HG03039 (cell line): ENCODE data around the gene SIAE.

Experiments
- ATAC-seq: cut with Tn5 transposase; IDR thresholded peaks from one replicate; pipeline ENCODE4 v1.9.1; 2021; ENCODE audit warnings: mild to moderate bottlenecking, moderate library complexity; ENCODE audit not compliant: unreplicated experiment

Gene SIAE

GRCh38 chr11:124667601-124668000, 5.9 kb downstream of the SIAE start:
- no peak for ATAC-seq

- no peak for ATAC-seq
These were observed 9.7 kb downstream of the SIAE start for GRCh38 chr11:124663861-124664260.

- no peak for ATAC-seq
These were observed 11.4 kb downstream of the SIAE start for GRCh38 chr11:124662106-124662505.

- no peak for ATAC-seq
These were observed 12.0 kb downstream of the SIAE start for GRCh38 chr11:124661553-124661952.

GRCh38 chr11:124658986-124659385, 14.6 kb downstream of the SIAE start:
- no peak for ATAC-seq

DNA sequence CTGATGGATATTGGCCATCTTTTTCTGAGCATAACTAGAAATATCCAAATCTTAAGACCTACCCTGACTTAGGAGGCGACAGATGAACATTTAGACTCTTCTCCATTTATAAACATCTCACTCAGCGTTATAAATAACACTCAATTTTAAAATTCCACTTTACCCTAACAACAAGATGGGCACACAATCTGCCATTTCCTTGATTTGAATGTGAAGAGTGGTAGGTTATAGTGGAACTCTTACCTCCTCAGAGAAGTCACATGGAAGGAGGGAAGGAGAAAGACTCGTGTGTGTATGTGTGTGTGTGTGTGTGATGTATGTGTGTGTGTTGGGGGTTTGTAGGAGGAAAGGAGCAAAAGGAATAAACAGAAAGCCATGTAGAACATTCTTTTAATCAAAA, 15.0 kb downstream of the SIAE start:
- ATAC-seq, result no peak

- no peak for ATAC-seq
These were observed 15.6 kb downstream of the SIAE start for GRCh38 chr11:124657904-124658303.

- ATAC-seq, result no peak
These were observed 16.5 kb downstream of the SIAE start for GRCh38 chr11:124656774-124657630.

GRCh38 chr11:124648610-124649009, 24.9 kb downstream of the SIAE start:
- ATAC-seq, result no peak

- no peak for ATAC-seq
These were observed 27.4 kb downstream of the SIAE start for GRCh38 chr11:124646148-124646547.

GRCh38 chr11:124644426-124645280, 28.9 kb downstream of the SIAE start:
- ATAC-seq, result peak; percentile 47

GRCh38 chr11:124643605-124644425, 29.7 kb downstream of the SIAE start:
- ATAC-seq, result no peak

DNA sequence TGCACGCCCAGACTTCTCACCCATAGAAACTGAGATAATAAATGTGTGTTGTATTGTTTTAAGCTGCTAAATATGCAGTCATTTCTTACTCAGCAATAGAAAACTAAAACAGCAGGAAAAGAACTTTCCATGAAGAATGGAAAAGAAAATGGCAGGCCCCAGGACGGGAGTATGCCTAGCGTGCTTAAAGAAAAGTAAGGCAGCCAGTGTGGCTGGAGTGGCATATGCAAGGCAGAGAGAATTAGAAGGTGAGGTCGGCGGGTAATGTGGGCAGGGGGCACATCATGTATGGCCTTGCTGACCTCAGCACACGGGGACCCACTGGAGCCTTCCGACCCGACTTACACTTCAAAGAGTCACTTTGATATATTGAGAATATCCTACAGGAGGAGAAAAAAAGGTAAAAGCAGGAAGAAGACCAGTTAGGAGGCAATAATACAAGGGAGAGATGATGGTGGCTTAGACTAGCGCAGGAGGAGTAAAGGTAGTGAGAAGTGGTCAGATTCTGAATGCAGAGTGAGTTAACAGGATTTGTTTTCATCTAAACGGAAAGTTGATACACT, 30.4 kb downstream of the SIAE start:
- ATAC-seq, result no peak

GRCh38 chr11:124642628-124643027, 30.9 kb downstream of the SIAE start:
- ATAC-seq, result no peak

- no peak for ATAC-seq
These were observed 32.9 kb downstream of the SIAE start for GRCh38 chr11:124640666-124641065.

DNA sequence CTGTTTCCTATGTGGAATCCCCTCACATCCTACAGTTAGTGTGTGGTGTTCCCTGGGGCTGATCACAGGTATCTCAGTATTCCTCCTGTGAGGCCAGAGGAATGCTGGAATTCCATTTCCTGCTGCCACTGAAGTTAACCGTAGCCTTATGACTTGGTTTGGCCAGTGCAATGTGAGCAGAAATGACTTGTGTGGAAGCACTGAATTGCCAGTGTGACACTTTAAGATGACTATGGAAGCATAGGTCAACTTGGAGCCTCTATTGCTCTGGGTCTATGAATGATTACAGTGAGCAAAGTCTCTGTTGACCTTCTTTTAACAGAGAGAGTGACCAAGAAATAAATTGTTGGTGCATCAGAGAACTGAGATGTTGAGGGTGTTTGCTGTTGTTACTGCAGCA, 34.4 kb downstream of the SIAE start:
- ATAC-seq, result no peak

DNA sequence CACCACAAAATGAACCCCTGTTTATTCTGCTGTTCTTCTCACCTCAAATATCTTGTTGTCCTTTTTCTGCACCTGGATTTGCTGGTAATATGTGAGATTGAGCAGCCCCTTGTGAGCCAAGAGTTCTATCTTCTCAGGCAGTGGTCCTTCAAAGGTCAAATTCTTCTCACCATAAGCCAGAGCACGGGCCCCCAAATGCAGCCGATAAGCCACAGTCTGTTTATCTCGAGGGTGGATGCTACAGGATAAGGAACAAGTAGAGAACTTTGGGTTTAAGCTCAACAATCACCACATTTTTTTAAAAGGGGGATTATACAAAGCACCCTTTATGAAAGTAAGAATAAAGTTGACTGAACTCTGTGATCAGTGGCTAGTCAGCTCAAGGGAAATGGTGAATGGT, 35.0 kb downstream of the SIAE start:
- no peak for ATAC-seq

DNA sequence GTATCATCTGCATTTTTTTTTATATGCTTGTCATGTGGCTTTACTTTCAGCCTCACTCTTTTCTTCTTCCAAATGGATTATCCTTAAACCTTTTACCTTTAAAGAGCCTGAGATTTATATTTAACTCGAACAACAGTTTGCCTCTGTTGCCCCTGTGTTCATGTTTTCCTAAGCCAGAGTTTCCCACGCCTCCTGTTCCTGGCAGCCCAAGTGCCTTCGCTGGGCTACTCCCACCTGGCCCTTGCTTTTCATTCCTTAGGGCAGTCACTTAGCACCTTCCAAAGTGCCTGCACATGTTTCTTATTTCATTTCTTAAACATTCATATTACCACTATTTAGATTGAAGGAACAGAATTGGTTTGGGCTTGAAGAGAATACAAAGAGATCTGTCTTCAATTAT, 37.6 kb downstream of the SIAE start:
- no peak for ATAC-seq

DNA sequence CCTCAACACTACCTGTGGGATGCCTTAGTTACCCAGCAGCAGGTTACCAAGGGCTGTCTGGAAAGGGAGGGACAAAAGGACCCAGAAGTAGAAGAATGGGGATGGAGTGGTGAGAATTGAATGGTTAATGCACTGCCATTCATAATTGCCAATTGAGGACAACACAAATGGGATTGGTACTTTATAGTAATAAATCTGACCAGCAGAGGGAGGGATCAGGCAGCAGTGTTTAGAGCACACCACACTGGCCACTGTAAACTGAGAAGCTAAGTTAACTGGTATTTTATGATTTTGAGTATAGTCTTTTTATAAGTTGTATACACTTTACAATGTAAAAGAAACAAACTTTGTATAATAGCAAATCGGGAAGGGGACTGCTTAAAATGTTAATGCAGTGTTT, 40.2 kb downstream of the SIAE start:
- no peak for ATAC-seq

DNA sequence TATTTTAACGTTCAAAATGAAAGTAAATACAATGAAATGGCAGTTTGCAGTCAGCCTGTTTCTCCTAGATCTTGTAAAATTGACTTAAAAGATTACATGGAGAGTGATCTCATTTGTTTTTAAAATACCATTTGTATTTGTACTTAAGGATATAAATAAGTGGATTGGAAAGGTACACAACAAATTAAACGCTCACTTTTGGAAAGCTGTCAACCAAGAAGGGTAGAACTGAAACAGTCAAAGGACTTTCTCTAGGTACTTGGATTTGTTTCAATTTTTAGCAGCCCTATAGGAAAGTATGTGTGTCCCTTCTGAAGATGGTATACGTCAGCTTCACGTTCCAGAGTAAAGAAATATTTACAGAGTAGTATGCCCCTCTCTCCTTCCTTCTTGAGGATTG, 43.6 kb downstream of the SIAE start:
- no peak for ATAC-seq

- ATAC-seq, result no peak
These were observed 46.0 kb downstream of the SIAE start for GRCh38 chr11:124627546-124627945.
